HG03139 (cell line): ENCODE measurements around the gene LCN10.
"Not testable (repeated sequence)": the region's sequence is repeated elsewhere in the genome, so short reads cannot be mapped to it uniquely, and the experiment has no call there.

Source experiments
- ATAC-seq: cut with Tn5 transposase; IDR thresholded peaks from one replicate; pipeline ENCODE4 v1.9.1; 2021; ENCODE audit not compliant: unreplicated experiment

The LCN10 gene

GRCh38 chr9:136721339-136722092, 21.2 kb downstream of the LCN10 start:
- ATAC-seq, result no peak

GRCh38 chr9:136720898-136721338, 21.8 kb downstream of the LCN10 start:
- ATAC-seq, result no peak

- ATAC-seq, result no peak
Measured at GRCh38 chr9:136720251-136720897, 22.4 kb downstream of the LCN10 start.

DNA sequence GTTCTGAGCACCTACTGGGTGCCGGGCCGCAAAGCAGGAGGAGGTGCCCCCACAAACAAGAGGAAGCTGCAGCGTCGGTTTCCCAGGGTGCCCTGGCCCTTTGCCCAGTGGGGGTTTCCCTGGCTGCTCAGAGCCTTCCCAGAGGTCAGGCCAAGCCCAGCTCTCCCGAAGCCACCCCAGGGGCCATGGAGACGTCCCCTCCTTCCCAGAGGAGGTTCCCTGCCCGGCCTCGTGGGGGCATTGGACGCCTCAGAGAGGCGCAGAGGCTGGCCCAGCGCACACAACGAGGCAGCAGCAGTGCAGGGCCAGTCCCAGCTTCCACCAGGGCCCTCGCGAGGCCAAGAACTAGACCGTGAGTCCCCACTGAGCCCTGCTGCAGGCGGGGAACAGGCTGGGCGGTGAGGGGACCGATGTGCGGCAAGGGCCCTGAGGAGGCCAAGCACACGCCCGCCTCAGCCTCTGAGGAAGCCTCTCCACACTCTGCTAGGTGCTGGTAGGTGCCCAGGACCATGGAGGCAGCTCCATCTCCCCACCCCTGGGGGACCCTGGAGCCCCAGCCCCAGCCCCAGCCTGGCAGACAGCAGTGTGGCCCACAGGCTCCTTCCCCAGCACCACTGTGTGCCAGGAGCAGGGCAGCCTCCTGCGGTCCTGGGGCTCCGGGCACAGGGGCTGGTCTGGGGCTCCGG, 23.4 kb downstream of the LCN10 start:
- no peak for ATAC-seq

DNA sequence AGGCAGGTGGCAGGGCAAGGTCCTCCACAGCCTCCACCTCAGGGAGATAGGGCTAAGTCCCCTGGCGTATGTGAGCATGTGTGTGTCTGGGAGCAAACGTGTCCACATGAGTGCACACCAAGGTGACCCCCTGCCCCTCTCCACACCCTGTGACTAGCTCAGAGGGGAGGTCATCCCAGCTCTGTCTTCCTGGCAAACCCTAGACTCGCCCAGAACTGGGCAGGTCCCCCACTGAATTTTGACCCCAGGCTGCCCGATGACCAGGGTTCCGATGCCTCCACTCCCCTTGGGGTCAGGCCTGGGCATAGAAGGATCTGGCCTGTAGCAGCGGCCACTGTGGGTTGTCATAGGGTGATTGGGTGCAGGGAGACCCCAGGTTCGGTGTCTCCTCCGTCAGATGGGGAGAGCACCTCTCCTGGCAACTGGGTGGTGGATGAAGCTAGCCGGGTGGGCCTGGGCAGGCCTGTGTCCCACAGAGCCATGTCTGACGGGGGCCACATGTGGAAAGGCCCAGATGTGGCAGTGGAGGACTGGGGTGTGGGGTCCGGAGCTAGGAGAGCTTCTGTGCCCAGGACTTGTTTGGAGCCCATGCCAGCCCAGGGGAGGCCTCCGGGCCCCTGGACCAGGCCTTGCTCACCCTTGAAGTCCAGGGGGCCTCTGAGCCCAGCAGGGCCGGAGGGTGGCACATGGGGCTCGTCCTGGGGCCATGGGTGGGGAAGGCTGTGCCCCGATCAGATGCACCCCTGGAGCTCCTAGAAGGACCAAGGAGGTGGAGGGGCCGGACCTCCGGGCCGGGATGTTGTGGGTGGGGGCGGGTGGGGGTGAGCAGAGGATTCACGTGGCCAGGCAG, 24.2 kb downstream of the LCN10 start:
- no peak for ATAC-seq

DNA sequence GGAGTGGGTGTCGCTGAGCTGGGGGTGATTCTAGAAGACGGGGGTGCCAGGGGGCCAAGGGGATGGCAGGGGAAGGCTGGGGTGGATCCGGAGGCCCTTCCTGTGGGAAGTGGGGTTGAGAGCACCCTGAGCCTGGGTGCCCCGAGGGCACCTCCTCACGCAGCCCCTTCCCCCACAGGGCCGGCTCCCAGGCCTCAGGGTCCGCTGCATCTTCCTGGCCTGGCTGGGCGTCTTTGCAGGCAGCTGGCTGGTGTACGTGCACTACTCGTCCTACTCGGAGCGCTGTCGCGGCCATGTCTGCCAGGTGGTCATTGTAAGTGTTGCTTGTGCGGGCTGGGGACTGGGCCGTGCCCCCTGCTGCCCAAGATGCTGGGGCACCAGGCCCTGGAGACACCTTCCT, 25.3 kb downstream of the LCN10 start:
- ATAC-seq, result no peak

DNA sequence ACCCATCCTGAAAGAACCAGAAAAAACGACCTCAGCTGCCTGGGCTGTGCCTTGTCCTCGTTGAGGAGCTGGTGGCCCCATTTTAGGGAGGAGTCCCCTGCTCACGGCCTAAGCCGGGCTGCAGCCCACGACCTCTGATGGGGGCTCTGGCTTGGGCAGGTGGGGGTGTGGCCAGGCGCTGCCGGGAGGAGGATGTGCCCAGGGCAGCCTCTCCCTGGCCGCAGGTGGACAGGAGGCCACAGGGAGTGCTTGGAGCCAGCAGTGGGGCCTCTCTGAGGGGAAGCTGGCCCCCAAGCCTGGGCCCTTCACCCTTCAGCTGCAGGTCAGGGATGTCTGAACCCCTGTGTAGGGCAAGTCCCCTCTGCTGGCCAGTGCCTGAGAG, 27.9 kb downstream of the LCN10 start:
- ATAC-seq, result no peak

DNA sequence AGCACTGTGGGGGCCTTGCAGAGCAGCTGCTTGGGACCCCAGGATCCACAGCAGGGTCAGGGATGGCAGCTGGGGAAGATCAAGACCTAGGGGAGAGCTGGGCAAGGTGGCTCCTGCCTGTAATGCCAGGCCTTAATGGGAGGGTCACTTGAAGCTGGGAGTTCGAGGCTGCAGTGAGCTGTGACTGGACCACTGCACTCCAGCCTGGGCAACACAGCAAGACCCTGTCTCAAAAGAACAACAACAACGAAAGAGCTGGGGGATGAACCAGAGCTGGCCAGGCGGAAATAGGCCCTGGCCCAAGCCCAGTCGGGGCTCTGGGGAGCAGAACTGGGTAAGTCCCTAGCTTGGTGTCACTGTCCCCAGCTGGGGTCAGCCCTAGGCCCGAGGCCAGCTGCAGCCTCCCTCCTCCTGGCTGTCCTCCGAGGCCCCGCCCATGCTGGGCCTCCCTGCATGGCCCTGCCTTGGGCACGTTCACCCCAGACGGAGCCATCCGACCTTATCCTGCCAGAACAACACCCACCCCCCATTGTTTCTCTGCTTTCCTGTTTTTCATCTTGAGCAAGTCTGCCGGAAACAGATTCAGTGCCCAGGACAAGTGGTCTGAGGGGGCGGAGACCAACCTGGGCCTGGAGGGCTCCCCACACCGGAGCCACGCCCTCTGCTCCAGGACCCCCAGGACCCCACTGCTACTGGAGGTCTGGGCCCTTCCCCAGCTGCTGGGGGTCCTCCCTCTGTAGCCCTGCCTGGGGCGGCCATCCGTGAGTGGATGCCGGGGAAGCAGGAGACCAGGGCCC, 28.4 kb downstream of the LCN10 start:
- no peak for ATAC-seq

DNA sequence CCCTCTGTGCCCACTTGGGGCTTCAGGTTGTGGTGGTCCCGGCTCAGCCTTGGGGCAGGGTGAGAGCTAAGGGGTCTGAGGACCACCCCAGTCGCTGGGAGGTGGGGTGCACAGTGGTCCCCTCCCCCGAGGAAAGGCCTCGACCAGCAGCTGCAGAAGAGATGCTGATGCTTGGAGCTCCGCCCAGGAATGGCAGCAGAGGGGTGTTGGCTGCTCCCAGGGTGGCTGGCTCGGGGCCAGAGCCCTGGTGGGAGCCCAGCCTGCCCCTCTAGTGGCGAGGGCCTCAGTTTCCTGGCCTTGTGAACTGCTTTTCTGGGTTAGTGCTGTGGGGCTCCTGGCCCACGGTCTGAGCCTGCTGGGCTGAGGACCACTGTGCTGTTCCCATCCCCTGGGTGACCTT, 29.2 kb downstream of the LCN10 start:
- ATAC-seq, result no peak

- ATAC-seq, result no peak
Measured at GRCh38 chr9:136712690-136713544, 29.8 kb downstream of the LCN10 start.

GRCh38 chr9:136711751-136712689, 30.7 kb downstream of the LCN10 start, which contains the start of gene DIPK1B:
Gene DIPK1B (plus strand): TSS chr9:136712572. CDS start chr9:136712666, 94 bp downstream.
- ATAC-seq, result no peak

DNA sequence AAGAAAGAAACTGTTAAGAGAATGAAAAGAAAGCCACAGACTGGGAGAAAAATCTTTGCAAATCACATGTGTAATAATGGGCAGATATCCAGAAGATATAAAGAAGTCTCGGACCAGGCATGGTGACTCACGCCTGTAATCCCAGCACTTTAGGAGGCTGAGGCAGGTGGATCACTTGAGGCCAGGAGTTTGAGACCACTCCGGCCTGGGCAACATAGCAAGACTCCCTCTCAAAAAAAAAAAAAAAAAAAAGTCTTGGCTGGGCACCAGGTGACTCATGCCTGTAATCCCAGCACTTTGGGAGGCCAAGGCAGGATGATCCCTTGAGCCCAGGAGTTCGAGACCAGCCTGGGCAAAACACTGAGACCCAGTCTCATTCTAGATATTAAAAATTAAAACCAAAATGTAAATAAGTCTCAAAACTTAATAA, 31.5 kb downstream of the LCN10 start:
- not testable (repeated sequence) for ATAC-seq

GRCh38 chr9:136710543-136710942, 32.2 kb downstream of the LCN10 start:
- ATAC-seq, result no peak

GRCh38 chr9:136709454-136710109, 33.2 kb downstream of the LCN10 start:
- ATAC-seq, result no peak

DNA sequence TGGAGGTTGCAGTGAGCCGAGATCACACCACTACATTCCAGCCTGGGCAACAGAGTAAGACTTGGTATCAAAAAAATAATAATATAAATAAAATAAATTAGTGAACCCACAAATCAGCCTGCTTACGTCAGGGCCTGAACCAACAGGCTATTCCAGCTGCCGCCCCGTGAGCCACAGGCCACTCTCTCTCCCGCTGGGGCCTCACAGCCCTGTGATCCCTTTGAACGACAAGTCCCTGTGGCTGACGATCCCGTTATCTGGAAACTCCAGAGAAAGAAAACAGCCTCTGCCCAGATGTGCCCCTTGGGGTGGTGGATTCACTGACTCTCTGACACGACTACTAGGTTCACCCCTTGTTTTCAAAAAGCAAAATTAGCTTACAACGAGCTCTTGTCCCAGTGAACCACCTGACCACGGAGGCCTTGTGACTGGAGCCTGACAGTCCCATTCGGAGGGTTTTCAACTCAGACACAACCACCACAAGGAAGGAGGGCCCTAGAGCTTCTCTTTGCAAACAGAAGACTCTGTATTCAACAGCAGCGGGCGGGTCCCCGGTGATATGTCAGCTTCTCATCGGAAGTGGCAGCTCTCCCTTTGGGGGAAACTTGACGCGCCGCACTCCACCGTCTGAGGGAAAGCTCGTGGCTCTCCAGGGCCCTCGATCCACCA, 34.8 kb downstream of the LCN10 start:
- no peak for ATAC-seq

DNA sequence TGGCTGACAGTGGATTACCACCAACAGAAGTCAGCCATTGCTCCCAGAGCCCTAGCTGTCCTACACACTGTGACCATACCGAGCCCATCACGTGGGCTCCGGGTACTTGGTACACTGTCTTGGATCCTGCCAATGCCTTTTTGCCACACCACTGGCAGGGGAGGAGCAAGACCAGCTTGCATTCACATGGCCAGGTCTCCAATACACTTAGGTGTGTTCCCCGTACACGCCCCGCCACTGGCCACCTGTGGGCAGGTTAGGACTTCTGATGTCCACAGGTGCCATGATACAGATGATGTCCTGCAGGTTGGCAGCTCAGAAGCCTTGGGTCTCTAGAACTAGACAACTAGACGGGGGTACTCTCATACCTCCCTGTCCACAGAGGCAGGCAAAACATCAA, 35.7 kb downstream of the LCN10 start:
- no peak for ATAC-seq

DNA sequence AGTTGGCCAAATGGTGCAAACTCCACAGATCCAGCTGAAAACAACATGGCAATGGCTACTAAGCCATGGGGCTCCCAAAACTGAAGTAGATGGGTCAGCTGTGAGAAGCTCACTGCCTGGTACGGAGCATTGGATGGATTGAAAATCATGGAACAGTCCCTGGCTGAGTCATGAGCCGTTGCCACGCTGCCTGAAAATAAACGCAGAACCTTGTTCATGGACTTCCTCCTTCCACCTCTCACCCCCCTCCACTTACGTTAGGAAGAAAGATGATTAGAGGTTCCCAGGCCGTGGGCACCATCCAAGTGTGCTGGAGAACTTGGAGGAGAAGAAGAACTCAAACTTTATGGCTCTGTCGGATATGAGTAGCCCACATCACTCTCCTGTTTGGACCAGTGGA, 37.2 kb downstream of the LCN10 start:
- no peak for ATAC-seq
